GM19397 (cell line): ENCODE results near the gene CSTF1.

Source experiments
- ATAC-seq: cut with Tn5 transposase; IDR thresholded peaks from one replicate; pipeline ENCODE4 v1.9.1; 2021; ENCODE audit warnings: mild to moderate bottlenecking, moderate library complexity; ENCODE audit not compliant: unreplicated experiment

CSTF1 gene

DNA sequence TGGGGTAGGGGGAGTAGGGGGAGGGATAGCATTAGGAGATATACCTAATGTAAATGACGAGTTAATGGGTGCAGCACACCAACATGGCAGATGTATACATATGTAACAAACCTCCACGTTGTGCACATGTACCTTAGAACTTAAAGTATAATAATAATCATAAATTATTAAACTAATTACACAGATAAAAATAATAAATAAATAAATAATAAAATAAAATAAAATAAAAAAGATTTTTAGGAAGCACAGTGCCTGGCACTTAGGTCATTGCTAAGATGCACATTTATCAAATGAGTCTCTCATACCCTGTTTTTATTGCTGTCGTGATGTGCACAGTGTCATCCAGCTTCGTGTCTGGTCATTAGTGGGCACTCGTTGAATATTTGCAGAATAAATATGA, 57.0 kb downstream of the CSTF1 start:
- no peak for ATAC-seq

DNA sequence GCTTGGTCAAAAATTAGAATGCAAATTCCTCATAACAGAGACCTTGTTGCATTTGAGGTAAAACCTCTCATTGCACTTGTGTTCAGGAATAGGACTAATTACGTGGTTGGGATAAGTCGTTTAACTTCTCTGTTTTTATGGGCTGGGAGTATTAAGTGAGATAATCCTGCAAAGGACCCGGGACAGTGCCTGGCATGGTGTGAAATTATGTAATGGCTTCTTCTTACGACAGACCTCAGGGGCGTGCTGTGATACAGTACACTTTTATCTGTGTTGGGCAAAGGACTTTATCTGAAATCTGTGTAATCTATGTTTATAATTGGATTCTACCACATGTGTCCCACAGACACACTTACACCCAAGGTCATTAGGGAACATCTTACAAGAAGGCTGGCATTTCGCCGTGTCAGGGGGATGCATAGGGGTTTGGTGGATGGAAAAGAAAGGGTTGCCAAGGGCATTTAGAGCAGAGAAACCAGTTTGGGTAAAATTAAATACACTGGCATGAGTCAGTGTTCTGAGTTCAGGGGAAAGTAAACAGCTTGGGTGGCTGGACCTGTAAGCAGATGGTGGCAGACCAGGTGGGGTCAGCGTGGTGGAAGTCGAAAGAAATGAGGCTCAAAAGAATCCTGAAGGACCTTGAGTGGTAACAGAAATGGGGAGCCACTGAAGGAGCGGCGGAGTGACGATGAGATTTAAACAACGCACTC, 58.8 kb downstream of the CSTF1 start:
- no peak for ATAC-seq

DNA sequence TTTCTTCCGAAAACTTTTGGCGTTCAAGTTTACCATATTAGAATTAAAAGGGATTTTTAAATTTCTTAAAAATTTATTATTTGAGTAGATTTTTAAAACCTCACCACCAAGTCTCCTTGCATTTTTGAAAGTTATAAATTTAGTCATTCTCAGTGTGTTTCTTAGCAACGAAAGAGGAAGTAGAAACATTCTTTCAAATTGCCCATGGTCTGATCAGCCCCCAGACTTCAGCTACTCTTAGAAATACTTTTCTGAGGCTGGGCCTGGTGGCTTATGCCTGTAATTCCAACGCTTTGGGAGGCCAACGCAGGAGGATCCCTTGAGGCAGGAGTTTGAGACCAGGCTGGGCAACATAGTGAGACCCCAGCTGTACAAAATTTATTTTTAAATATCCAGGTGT, 60.9 kb downstream of the CSTF1 start:
- ATAC-seq = peak; percentile 58

DNA sequence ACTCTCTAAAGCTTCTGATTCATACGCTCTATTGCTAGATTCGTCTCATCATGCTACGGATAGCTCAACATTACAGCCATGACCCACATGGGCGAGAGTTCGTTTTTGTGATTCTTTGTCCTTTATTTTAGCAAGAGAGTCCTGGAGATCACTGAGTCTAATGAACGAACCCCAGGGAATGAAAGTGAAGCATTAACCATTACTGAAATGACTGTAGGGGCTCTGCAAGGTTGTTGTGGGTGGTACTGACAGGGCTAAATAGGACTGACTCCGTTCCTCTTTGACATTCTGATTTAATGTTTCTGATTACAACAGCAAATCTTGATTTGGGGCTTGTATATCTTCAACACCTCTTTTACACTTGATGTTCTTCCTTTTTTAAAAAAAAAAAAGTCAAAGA, 62.3 kb downstream of the CSTF1 start:
- peak; percentile 76 for ATAC-seq
